HepG2 (cell line): ENCODE measurements around the gene COL4A6. TPM values are rescaled to one million over a fixed set of nuclear protein-coding genes. Genes with fewer than 3 reads are reported as not detected.

Source experiments
- ATAC-seq: fragments of 200-7000 bp; cut with Tn5 transposase; 3 replicates; pipeline ENCODE4 v1.9.1; 2020; ENCODE audit warnings: mild to moderate bottlenecking, moderate library complexity
- BruUV-seq: library from RNA; stranded (reverse); fragments of 400-500 nt; replicated peaks from 2 replicates; lab custom pipeline; 2021; lab: Mats Ljungman, UMichigan
- CTCF ChIA-PET: fragments of 300-600 bp; formaldehyde crosslinking; extraction: SDS; loops from one replicate; lab custom pipeline; 2021; ENCODE audit warnings: low total read pairs, inconsistent platforms, low intra/inter-chr PET ratio; lab: Yijun Ruan, JAX
- POLR2A ChIA-PET: fragments of 350-600 bp; sonication (Branson Sonifier 250); formaldehyde crosslinking; loops from one replicate; lab custom pipeline; 2020; ENCODE audit warnings: antibody characterized with exemption, inconsistent platforms; lab: Yijun Ruan, JAX
- DNase-seq: peaks from one replicate; pipeline ENCODE4 v3.0.0-alpha.2; 2015; ENCODE audit warnings: low spot score
- FAIRE-seq: peaks from 3 replicates; lab custom pipeline; 2011; peaks lifted over from hg19 to GRCh38; lab: Jason Lieb, UNC
- H2AFZ ChIP-seq: one replicate; pipeline ENCODE4 v1.6.1; 2011; ENCODE audit warnings: low read length, inconsistent platforms
- H3K27ac ChIP-seq: fragments of 300-600 bp; 3 replicates; pipeline ENCODE4 v1.8.0; 2011; ENCODE audit warnings: mixed run types, mild to moderate bottlenecking, mixed read lengths, low read length, inconsistent platforms; ENCODE audit not compliant: insufficient read depth; ENCODE audit errors: extremely low read length
- H3K27me3 ChIP-seq, 2 experiments: fragments of 200-600 bp in 1 of 2; 2 replicates in 1 of 2; 3 replicates in 1 of 2; pipeline versions ENCODE4 v1.6.0 to v1.8.0; 2011; ENCODE audit warnings: low read length in 2 of 2, mild to moderate bottlenecking in 2 of 2, moderate library complexity in 2 of 2, inconsistent platforms in 1 of 2; ENCODE audit not compliant: insufficient read depth in 2 of 2, control insufficient read depth in 1 of 2
- H3K36me3 ChIP-seq, 2 experiments: fragments of 200-600 bp in 1 of 2; replicated peaks in 1 of 2; 2 replicates in 1 of 2; 3 replicates in 1 of 2; pipeline versions ENCODE4 v1.5.1 to v1.8.0; 2011; ENCODE audit warnings: low read length in 2 of 2, inconsistent platforms in 1 of 2; ENCODE audit not compliant: insufficient read depth in 2 of 2, control insufficient read depth in 1 of 2
- H3K4me1 ChIP-seq: 2 replicates; pipeline ENCODE4 v1.5.1; 2012; ENCODE audit warnings: low read length, inconsistent platforms; ENCODE audit not compliant: insufficient read depth
- H3K4me2 ChIP-seq: 2 replicates; pipeline ENCODE4 v1.6.0; 2011; ENCODE audit warnings: low read depth, low read length, inconsistent platforms
- H3K4me3 ChIP-seq, 3 experiments: fragments of 200-600 bp in 1 of 3; sonication (generic), shearing (Covaris generic) in 1 of 3; replicated peaks in 1 of 3; 2 replicates each; pipeline ENCODE4 v1.5.1; 2011 to 2016; ENCODE audit warnings: low read length in 3 of 3, inconsistent platforms in 2 of 3, low read depth in 2 of 3, mild to moderate bottlenecking in 2 of 3, control low read depth in 1 of 3, mixed read lengths in 1 of 3; ENCODE audit not compliant: insufficient read depth in 1 of 3
- H3K79me2 ChIP-seq: one replicate; pipeline ENCODE4 v1.6.1; 2011; ENCODE audit warnings: low read length, inconsistent platforms; ENCODE audit not compliant: insufficient read depth
- H3K9ac ChIP-seq: 2 replicates; pipeline ENCODE4 v1.6.0; 2011; ENCODE audit warnings: mild to moderate bottlenecking, low read depth, low read length, inconsistent platforms; ENCODE audit not compliant: insufficient read depth
- H3K9me3 ChIP-seq: 2 replicates; pipeline ENCODE4 v1.5.1; 2012; ENCODE audit warnings: mild to moderate bottlenecking, low read length
- H4K20me1 ChIP-seq: 2 replicates; pipeline ENCODE4 v1.6.0; 2011; ENCODE audit warnings: inconsistent platforms, mild to moderate bottlenecking, low read length, moderate library complexity; ENCODE audit not compliant: insufficient read depth
- HNRNPLL ChIP-seq: fragments of 200-400 bp; formaldehyde crosslinking; IDR thresholded peaks from 2 replicates; pipeline ENCODE4 v1.6.1; 2017; ENCODE audit warnings: mild to moderate bottlenecking, low read depth, low read length; ENCODE audit not compliant: poor library complexity, severe bottlenecking
- HOXA7 ChIP-seq: sonication (generic); formaldehyde crosslinking; IDR thresholded peaks from 2 replicates; pipeline ENCODE4 v1.8.1; 2022; ENCODE audit warnings: mild to moderate bottlenecking, missing genetic modification reagents, moderate library complexity
- SNAI1 ChIP-seq: sonication (generic); formaldehyde crosslinking; IDR thresholded peaks from 2 replicates; pipeline ENCODE4 v1.5.0; 2020; ENCODE audit warnings: mild to moderate bottlenecking, missing genetic modification reagents, borderline replicate concordance
- TBP ChIP-seq: sonication (generic); formaldehyde crosslinking; IDR thresholded peaks from 2 replicates; pipeline ENCODE4 v1.5.0; 2020; ENCODE audit warnings: missing genetic modification reagents
- WGBS: methylation state at CpG from one replicate; pipeline ENCODE4 v1.1.6; 2017; ENCODE audit warnings: low lambda C conversion rate; 5-methylcytosine and 5-hydroxymethylcytosine counted together
- in situ Hi-C: cut with HindIII; loops from 2 replicates; pipeline ENCODE4 v1.10.0; 2017; ENCODE audit warnings: low pct_unique_long_range_greater_than_20kb; ENCODE audit not compliant: extremely low pct_ligation_motif_present
- intact Hi-C: fragments of 100-400 bp; cut with micrococcal nuclease; formaldehyde crosslinking; loops from one replicate; pipeline ENCODE4 v1.10.0; 2022; ENCODE audit not compliant: unreplicated experiment
- polyA plus RNA-seq, 8 experiments: library from polyadenylated mRNA; depleted of rRNA in 3 of 8; stranded (reverse) in 7 of 8; unstranded in 1 of 8; fragments of >200 nt; fragmentation: Illumina TruSeq in 4 of 8; extraction: Trizol in 4 of 8; gene quantifications; 2 replicates each; pipeline versions ENCODE4 v1.2.1 to v1.2.3, GENCODE V29; 2011 to 2016; ENCODE audit warnings: low read depth in 4 of 8, missing spikeins in 1 of 8, mixed read lengths in 1 of 8; ENCODE audit not compliant: insufficient read depth in 1 of 8
- total RNA-seq, 5 experiments: library from RNA; depleted of rRNA; stranded (reverse); fragments of >200 nt; fragmentation: Illumina TruSeq; extraction: Trizol; gene quantifications; 2 replicates each; pipeline ENCODE4 v1.2.3, GENCODE V29; 2016; ENCODE audit warnings: low read depth in 1 of 5

Gene COL4A6
- total and polyA plus RNA-seq, 2 of the 13 experiments (the other 11 are each of a cell fraction or from before 2014, with no cell fraction given), result 4.5 to 8.2 TPM

DNA sequence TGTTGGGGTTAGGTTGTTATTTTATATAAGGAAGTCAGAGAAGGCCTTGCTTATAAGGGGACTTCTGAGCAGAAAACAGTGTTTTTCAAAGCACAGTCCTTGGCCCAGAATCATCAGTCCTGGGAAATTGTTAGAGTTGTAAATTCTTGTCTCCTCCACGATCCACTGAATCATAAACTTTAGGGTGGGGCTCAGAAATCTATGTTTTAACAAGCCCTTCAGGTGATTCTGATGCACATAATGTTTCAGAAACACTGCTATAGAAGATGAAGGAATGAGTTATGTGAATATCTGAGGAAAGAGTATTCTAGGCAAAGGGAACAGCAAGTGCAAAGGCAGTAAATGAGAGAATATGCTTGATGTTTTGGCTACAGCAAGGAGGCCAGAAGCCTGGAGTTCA lies 121.8 kb downstream of the COL4A6 start:
- H2AFZ ChIP-seq, result no peak overlapping the region
- no peak overlapping the region for H3K4me3 ChIP-seq
- no peaks in the 10 kb centered on the region for H3K9me3 ChIP-seq
- intact Hi-C loops (no loop called here), in situ Hi-C loops (no loop called here)
- H4K20me1 ChIP-seq, result no peaks in the 10 kb centered on the region
- ChIA-PET CTCF (no interaction called here), POLR2A (no interaction called here)
- no peak for ATAC-seq
- H3K27ac ChIP-seq, result no peak overlapping the region
- BruUV-seq, result no TSS peak
- H3K27me3 ChIP-seq, result no peaks in the 10 kb centered on the region; a peak in 1 of 5 replicates
- FAIRE-seq, result no peak
- 83% methylated on average over 1 of the region's 1 CpG for WGBS
- no peak for DNase-seq
- no peaks in the 10 kb centered on the region for H3K4me1 ChIP-seq
- no peaks in the 10 kb centered on the region for H3K36me3 ChIP-seq
- TF ChIP-seq HNRNPLL (no peak), SNAI1 (CRISPR knock-in tag) (no peak)
- no peak overlapping the region for H3K9ac ChIP-seq
- no peak overlapping the region for H3K4me2 ChIP-seq
- no peaks in the 10 kb centered on the region for H3K79me2 ChIP-seq

DNA sequence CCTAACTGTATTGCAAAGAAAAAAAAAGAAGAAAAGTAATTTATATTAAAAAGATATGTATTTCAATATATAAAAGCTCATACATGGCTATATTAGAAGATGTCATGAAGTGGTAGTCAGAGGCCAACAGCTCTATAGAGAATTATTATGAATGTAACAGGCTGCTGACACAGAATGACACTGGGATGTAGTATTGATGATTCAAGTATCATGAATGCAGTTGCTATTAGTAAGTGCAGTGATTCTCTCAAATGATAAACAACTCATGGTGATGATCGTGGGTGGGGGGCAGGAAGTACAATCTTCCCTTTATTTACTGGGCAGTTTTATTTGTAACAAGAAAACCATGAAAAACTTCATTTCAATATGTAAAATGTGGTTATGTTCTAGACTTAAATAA lies 124.6 kb downstream of the COL4A6 start:
- no peaks in the 10 kb centered on the region for H3K36me3 ChIP-seq
- H2AFZ ChIP-seq, result no peak overlapping the region
- TF ChIP-seq HOXA7 (CRISPR knock-in tag) (no peak), TBP (CRISPR knock-in tag) (no peak)
- no peak overlapping the region for H3K27ac ChIP-seq
- H3K9me3 ChIP-seq, result no peaks in the 10 kb centered on the region
- in situ Hi-C loops (no loop called here), intact Hi-C loops (no loop called here)
- FAIRE-seq (no peak), ATAC-seq (no peak), DNase-seq (no peak)
- H3K4me2 ChIP-seq, result no peak overlapping the region
- WGBS, result 86% methylated on average over 1 of the region's 1 CpG
- no peaks in the 10 kb centered on the region for H3K27me3 ChIP-seq
- CTCF ChIA-PET, result no interaction called here
- POLR2A ChIA-PET, result no interaction called here
- no TSS peak for BruUV-seq
- no peak overlapping the region for H3K4me3 ChIP-seq
- H4K20me1 ChIP-seq, result no peaks in the 10 kb centered on the region
- no peak overlapping the region for H3K9ac ChIP-seq
- H3K4me1 ChIP-seq, result peaks cover 11% of the 10 kb centered on the region
- H3K79me2 ChIP-seq, result no peaks in the 10 kb centered on the region
